NCI-H345 treated with DMSO at 0.1 percent for 48 hours (cell line): ENCODE measurements around the gene GPR157.
"Not testable (repeated sequence)": the region's sequence is repeated elsewhere in the genome, so short reads cannot be mapped to it uniquely, and the experiment has no call there.

Experiments used
- DNase-seq: peaks from one replicate; lab custom pipeline; 2025; ENCODE audit not compliant: unreplicated experiment; lab: John Stamatoyannopoulos, UW

GPR157 gene

DNA sequence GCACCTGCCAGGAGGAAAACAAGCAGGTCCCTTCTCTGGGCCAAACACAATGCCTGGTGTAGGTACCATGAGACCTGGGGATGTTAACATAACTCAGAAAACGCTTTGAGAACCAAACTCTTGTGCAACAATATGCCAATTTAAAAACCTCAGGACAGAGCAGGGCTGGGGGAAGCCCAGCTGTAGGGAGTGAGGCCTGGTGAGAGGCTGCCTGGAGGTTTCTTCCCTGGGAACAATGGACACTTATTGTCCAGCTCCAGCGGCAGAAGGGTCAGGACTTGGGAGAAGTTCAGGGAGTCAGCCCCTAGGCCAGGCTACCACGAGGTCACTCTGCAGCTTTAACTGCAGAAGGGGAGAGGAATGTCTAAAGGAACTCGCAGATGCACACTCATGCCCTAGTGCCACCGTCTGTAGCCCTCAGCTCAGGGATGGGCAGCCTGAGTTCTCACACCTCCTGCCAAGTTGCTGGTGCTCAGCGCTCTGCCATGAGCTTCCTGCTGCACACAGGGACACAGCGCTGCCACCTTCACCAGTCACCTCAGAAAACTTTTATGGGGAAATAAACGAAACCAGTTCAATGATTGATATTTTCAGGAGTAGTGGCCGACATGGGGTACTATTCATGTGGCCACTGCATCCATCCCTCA, 8.5 kb downstream of the GPR157 start:
- DNase-seq: no peak

DNA sequence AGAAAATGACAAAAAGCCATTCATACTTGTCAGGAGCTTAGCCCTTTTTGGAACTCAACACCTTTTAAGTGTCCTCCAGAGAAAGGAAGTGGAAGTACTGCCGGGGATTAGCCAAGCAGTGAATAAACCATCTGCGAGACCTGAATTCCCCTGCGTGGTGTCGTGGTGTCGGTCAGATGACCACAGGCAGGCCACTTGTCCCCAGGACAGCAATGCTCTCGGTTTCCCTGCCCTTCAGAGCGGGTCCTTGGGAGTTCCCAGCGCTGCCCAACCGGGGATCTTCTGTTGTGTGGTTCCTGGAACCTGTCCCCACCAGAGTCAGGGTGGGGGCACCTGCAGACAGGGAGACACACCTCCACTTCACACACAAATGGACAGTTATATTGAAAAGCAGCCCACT, 9.2 kb downstream of the GPR157 start:
- no peak for DNase-seq

DNA sequence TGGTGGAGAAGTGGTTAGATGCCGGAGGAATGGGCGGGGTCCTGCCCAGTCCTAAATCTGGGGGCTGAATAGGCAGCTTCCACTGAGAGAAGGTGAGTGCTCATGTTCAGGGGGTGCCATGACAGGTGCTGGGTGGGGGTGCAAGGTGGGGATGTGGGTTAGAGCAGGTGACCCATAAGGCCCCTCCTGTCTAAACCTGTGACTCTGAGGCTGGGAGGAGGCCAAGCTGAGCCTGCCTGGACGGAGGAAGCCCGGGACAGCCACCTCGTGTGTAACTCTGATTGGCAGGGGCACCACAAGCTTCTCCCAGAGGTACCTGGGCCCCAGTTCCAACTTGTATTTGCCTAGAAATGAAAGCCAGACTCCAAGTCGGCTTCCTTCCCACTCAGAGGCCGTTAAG, 10.7 kb downstream of the GPR157 start:
- DNase-seq: no peak

- DNase-seq: no peak
Observed at GRCh38 chr1:9115351-9116205, 13.3 kb downstream of the GPR157 start.

GRCh38 chr1:9112961-9113880, 15.7 kb downstream of the GPR157 start:
- peak; percentile 37 for DNase-seq

GRCh38 chr1:9111957-9112356, 16.9 kb downstream of the GPR157 start:
- DNase-seq: no peak

DNA sequence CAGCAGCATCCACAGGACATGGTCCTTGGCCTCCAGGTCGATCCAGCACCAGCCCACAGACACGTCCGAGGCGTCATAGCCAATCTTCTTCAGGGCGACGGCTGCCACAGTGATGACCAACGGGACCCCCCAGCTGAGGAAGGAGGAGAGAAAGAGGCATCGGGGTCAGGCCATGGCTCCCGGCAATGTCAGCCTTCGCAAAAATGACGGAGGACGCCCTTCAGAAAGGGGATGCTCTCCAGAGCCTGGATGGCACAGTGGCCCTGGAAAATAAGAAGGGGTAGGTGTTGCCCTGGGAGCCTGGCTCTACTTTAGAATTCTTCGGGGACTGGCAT, 17.6 kb downstream of the GPR157 start:
- DNase-seq: no peak

- DNase-seq: peak; percentile 41
Observed at GRCh38 chr1:9110669-9111356, 18.1 kb downstream of the GPR157 start.

DNA sequence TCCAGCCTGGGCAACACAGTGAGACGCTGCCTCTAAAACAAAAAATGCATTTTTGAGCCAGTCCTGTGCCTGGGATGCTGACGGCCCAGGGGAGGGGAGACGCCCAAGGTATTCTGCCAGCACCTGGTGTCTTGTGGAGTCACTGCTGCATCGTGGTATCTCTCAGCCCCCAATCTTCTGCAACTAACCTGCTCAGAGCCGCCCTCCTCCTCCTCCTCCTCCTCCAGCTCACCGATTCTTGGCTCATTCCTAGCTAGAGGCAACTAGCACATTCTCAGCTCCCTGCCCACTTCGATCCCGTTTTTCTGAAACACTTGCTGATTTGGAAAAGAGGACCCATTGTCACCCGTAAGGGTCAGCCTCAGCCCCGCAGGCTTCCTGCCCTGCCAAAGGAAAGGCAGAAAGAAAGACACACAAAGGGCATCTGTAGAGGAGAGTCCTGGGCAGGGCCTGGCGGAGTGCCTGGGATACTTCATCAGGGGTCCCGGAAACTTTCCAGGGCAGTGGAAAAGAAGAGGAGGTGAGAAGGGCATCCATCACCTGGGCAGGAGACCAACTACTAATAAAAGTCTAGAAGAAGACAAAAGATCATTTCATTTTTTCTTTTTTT, 20.7 kb downstream of the GPR157 start:
- DNase-seq: no peak

DNA sequence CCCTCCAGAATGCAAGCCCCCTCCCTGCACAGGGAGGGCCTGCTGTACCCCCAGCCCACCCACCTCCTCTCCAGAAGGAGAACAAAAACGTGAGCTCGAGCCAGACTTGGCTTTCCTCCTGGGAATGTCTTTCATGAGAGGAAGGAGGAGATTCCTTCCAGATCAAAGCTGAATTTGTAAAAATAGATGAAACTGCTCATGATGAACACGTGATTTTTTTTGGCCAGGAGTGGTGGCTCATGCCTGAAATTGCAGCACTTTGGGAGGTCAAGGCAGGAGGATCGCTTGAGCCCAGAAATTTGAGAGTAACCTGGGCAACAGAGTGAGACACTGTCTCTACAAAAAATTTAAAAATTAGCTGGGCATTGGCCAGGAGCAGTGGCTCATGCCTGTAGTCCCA, 21.8 kb downstream of the GPR157 start:
- DNase-seq: no peak

DNA sequence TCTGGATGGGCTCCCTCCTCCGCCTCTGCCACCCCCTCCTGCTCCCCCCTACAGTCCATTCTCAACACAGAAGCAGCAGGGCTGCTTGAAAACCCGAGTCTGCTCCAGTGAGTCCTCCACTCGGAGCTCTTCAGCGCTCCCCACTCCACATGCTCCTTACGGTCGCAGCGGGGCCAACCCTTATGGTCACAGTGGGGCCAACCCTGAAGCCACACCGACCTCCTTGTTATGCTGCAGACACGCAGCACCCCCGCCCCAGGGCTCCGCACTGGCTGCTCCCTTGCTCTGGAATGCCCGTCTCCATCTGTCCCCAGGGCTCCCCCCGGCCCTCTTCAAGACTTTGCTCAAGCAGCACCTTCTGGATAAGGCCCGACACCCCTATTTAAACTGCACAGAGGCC, 22.6 kb downstream of the GPR157 start:
- no peak for DNase-seq

- DNase-seq: no peak
Observed at GRCh38 chr1:9105336-9105867, 23.5 kb downstream of the GPR157 start.

GRCh38 chr1:9101510-9102146, 27.3 kb downstream of the GPR157 start:
- DNase-seq: peak; percentile 5

DNA sequence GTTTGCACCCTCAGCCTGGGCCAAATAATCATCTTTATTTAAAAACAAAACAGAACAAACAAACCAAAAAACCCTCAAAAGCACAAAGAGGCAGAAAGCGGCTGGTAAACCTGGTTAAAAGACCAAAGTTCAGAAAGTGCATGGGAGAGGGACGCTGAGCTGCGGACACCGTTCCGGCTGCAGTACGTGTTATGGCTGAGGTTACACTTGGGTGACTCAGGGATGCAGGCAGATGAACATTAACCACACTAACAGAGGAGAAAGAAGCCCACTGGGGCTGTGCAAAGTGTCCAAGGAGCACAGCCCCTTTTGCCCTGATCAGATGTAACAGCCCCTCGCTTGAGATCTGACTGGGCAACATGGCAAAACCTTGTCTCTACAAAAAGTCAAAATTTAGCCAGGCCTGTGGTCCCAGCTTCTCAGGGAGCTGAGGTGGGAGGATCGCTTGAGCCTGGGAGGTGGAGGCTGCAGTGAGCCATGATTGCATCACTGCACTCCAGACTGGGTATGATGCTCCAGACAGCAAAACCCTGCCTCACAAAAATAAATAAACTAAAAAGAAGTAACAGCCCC, 28.3 kb downstream of the GPR157 start:
- DNase-seq: no peak

- no peak for DNase-seq
Observed at GRCh38 chr1:9099555-9099954, 29.3 kb downstream of the GPR157 start.

DNA sequence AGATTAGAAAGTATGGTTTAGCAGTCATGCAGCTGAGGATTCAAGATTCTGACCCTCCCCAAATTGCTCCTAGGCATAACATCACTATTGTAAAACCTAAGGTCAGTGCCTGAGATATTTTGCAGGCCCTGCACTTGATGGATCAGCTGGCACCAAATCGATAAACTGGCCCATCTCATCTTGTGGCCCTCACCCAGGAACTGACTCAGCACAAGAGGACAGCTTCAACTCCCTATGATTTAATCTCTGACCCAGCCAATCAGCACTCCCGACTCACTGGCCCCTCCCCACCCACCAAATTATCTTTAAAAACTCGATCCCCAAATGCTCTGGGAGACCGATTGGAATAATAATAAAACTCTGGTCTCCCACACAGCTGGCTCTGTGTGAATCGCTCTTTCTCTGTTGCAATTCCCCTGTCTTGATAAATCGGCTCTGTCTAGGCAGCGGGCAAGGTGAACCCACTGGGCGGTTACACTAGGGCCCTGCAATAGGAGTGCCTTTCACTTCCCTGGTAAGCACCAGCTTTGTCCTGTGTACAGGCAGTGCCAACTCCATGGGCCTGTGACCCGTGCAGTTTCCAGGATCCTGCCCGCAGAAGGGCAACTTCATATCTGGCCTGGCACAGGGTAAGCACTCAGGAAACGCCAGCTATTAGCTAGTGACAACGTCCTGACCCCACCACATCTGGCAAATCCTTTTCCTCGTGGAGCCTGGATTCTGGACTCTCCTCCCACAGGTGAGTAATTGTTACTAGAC, 30.8 kb downstream of the GPR157 start:
- no peak for DNase-seq

DNA sequence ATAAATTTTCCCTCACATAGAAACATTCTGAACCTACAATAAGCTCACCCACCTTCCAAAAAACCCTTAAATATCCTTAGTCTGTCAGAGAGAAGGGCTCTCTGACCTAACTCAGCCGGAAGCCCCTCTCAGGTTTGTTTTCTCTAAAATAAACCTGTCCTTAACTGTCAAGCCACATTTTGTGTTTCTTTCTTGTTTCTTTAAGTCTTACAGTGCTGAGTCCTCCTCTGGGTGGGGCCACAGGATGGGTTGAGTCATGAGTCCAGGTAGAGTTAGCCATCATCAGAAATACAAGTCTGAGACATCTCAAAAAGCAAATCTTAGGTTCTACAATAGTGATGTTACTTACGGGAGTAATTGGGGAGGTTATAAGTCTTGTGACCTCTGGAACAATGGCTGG, 33.1 kb downstream of the GPR157 start:
- no peak for DNase-seq

DNA sequence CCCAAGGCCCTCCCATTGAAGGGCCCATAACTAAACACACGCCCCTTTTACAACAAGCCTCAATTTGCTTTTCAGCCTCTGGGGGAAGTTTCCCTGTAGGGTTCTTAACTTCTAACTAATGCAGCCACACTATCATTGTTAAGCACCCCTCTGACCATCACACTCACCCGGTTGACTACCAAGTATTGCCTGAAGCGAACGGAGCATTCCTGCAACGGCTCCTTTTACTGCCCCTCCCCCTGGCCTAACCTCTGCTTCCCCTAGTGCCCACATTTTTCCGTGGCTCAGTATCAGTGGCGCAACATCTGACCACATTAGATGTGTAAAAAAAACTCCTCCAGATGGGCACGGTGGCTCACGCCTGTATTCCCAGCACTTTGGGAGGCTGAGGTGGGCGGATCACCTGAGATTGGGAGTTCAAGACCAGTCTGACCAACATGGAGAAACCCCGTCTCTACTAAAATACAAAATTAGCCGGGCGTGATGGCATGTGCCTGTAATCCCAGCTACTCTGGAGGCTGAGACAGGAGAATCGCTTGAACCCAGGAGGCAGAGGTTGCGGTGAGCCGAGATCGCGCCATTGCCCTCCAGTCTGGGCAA, 34.8 kb downstream of the GPR157 start:
- not testable (repeated sequence) for DNase-seq
